Glutamatergic neuron (in vitro differentiated cells): ENCODE measurements around the gene RDH12. TPM values are rescaled to one million over a fixed set of nuclear protein-coding genes. Genes with fewer than 3 reads are reported as not detected.
"Not testable (repeated sequence)": the region's sequence is repeated elsewhere in the genome, so short reads cannot be mapped to it uniquely, and the experiment has no call there.

ENCODE experiments used
- DNase-seq: peaks from one replicate; pipeline ENCODE4 v3.0.0; 2022
- H3K27ac Mint-ChIP-seq: one replicate; pipeline ENCODE4 v1.8.0; 2020; ENCODE audit warnings: mild to moderate bottlenecking, mixed read lengths, inconsistent platforms; ENCODE audit not compliant: unreplicated experiment
- H3K27me3 Mint-ChIP-seq: one replicate; pipeline ENCODE4 v1.8.0; 2020; ENCODE audit warnings: mild to moderate bottlenecking, moderate library complexity, mixed read lengths, inconsistent platforms; ENCODE audit not compliant: unreplicated experiment
- H3K36me3 Mint-ChIP-seq: one replicate; pipeline ENCODE4 v1.8.0; 2020; ENCODE audit warnings: mild to moderate bottlenecking, mixed read lengths, inconsistent platforms; ENCODE audit not compliant: unreplicated experiment
- H3K4me1 Mint-ChIP-seq: one replicate; pipeline ENCODE4 v1.8.0; 2020; ENCODE audit warnings: mild to moderate bottlenecking, low read depth, mixed read lengths, inconsistent platforms; ENCODE audit not compliant: unreplicated experiment
- H3K4me3 Mint-ChIP-seq: one replicate; pipeline ENCODE4 v1.8.0; 2020; ENCODE audit warnings: mild to moderate bottlenecking, mixed read lengths, inconsistent platforms; ENCODE audit not compliant: unreplicated experiment
- H3K9me3 Mint-ChIP-seq: one replicate; pipeline ENCODE4 v1.8.0; 2020; ENCODE audit warnings: mild to moderate bottlenecking, moderate library complexity, mixed read lengths, inconsistent platforms; ENCODE audit not compliant: unreplicated experiment
- long read RNA-seq: library from polyadenylated mRNA; unstranded; transcript quantifications from one replicate; pipeline ENCODE4 v2.0.0, GENCODE V29; 2020; ENCODE audit not compliant: unreplicated experiment
- total RNA-seq: library from RNA; stranded (reverse); fragmentation: NEBNext Ultra II Directional; extraction: Animal tissue kit (Norgen Biotek cat#: 25700); gene quantifications from one replicate; pipeline ENCODE4 v1.2.1, GENCODE V29; 2021; ENCODE audit not compliant: unreplicated experiment
- TF ChIP-seq, protein P1 (sequence below): fragments of 200-600 bp; sonication (generic); IDR thresholded peaks from one replicate; pipeline ENCODE4 v1.5.0; 2021; ENCODE audit not compliant: partially characterized antibody, unreplicated experiment

RDH12 gene
- total RNA-seq: 0.22 TPM
- long read RNA-seq: 0 reads

DNA sequence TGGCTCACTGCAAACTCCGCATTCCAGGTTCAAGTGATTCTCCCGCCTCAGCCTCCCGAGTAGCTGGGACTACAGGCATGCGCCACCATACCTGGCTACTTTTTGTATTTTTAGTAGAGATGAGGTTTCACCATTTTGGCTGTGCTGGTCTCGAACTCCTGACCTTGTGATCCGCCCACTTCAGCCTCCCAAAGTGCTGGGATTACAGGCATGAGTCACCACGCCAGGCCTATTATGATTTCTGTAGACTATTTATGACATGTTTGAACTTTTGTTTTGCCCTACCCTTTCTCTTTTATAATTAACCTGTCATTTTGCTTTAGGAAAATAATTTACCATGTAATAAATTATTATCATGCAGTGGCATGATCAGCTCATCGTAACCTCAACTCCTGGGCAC, at the start of gene RDH12:
Gene RDH12 (plus strand): TSS at position 395 of the 400 bp plus-strand sequence. CDS start 20,757 bp downstream, outside the sequence.
- H3K4me3 Mint-ChIP-seq, H3K4me1 Mint-ChIP-seq, H3K27me3 Mint-ChIP-seq, H3K9me3 Mint-ChIP-seq, H3K27ac Mint-ChIP-seq, H3K36me3 Mint-ChIP-seq, DNase-seq: not testable (repeated sequence)

DNA sequence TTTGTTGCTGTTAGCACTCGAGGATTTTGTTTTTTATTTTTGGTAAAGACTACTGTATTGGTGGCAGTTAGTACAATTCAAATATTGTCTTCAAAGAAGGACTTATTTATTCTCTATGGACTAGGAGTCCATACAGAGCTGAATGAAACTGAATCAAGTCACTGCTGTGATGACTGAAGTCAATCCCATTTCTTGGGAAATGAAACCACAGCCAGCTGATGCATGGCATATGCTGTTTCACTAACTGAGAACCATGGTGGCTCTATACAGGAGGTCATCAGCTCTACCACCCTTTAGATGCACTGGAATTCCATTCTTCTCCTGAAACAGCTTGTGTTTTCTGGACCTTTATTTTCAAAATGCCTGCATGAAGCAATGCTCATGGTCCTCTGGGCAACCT, 49.5 kb upstream of the RDH12 start:
- Mint-ChIP-seq H3K36me3 (no peaks in the 10 kb centered on the region), H3K9me3 (peaks cover 14% of the 10 kb centered on the region), H3K4me1 (peaks cover 25% of the 10 kb centered on the region), H3K27ac (peak overlapping the region; percentile 82), H3K27me3 (peaks cover 10% of the 10 kb centered on the region), H3K4me3 (no peak overlapping the region)
- TF ChIP-seq, protein P1, sequence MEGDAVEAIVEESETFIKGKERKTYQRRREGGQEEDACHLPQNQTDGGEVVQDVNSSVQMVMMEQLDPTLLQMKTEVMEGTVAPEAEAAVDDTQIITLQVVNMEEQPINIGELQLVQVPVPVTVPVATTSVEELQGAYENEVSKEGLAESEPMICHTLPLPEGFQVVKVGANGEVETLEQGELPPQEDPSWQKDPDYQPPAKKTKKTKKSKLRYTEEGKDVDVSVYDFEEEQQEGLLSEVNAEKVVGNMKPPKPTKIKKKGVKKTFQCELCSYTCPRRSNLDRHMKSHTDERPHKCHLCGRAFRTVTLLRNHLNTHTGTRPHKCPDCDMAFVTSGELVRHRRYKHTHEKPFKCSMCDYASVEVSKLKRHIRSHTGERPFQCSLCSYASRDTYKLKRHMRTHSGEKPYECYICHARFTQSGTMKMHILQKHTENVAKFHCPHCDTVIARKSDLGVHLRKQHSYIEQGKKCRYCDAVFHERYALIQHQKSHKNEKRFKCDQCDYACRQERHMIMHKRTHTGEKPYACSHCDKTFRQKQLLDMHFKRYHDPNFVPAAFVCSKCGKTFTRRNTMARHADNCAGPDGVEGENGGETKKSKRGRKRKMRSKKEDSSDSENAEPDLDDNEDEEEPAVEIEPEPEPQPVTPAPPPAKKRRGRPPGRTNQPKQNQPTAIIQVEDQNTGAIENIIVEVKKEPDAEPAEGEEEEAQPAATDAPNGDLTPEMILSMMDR: no peak
- no peak for DNase-seq

DNA sequence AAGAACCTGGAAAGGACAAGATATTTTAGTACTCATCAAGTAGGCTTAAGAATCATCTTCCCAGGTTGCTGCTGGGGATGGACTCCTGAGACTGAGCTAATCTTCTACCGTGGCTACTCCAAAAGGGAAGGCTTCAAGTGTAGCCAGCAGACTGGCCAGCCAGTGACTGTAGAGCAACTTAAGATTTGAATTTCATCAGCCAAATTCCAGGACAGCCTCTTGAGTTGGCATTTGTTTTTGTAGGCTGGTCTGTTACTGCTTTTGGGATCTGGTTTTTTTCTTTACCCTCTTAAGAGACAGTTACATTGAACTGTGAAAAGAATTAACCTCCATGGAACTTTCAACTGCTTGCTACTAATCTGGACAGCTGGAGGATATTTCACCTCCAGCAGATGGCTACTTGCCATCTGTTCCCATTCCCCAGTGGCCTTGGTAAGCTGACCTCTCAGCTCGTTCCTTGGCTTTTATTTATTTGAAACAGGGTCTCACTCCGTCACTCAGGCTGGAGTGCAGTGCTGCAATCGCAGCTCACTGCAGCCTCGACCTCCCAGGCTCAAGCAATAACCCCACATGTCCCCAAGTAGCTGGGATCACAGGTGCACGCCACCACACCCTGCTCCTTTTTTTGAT, 47.9 kb upstream of the RDH12 start:
- Mint-ChIP-seq H3K27me3 (peaks cover 10% of the 10 kb centered on the region), H3K4me3 (peak overlapping the region; percentile 74), H3K36me3 (no peaks in the 10 kb centered on the region), H3K4me1 (peaks cover 30% of the 10 kb centered on the region), H3K27ac (peak overlapping the region; percentile 98), H3K9me3 (peaks cover 14% of the 10 kb centered on the region)
- DNase-seq: peak; percentile 64
- TF ChIP-seq, protein P1: no peak

DNA sequence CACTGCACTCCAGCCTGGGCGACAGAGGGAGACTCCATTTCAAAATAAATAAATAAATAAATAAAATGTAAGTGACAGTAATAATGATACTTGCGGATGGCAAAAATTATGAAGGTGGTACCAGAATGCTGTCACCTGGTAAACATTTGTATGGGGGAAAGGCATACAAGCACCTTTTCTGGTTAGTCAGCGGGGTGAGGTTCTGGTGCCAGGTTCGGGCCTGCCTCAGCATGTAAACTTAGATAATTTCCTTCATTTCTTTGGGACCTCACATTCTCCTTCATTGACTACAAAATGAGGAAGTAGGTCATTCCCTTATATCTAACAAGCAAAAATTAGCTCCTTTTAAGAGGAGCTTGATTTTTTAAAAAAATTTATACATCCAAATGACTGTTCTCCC, 38.1 kb upstream of the RDH12 start:
- Mint-ChIP-seq H3K36me3 (no peaks in the 10 kb centered on the region), H3K27ac (no peak overlapping the region), H3K27me3 (no peaks in the 10 kb centered on the region), H3K4me3 (no peak overlapping the region), H3K4me1 (peaks cover 6% of the 10 kb centered on the region), H3K9me3 (no peaks in the 10 kb centered on the region)
- TF ChIP-seq, protein P1: no peak
- DNase-seq: no peak

DNA sequence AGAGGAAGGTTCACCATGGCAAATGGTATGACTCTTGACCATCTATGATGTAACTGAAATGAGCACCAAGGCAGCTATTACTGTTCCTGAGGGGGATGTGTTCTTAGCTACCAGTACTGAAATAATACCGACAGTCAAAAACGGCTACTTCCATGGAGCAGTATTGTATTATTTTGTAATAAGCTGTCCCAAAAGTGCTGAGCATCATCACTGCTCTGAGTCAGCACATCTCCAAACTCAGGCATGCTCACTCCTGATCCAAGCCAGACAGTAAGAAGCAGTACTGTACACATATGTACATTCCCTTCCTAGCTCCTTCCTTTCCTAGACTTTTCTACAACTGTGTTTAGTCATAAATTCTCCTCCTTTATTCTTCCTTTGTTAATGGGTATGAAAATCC, 35.8 kb upstream of the RDH12 start:
- Mint-ChIP-seq H3K4me3 (no peak overlapping the region), H3K27ac (no peak overlapping the region), H3K4me1 (peaks cover 5% of the 10 kb centered on the region), H3K9me3 (no peaks in the 10 kb centered on the region), H3K36me3 (no peaks in the 10 kb centered on the region), H3K27me3 (peaks cover 2% of the 10 kb centered on the region)
- DNase-seq: no peak
- TF ChIP-seq, protein P1: no peak
